ENCODE results near the gene GIT2.

DNA sequence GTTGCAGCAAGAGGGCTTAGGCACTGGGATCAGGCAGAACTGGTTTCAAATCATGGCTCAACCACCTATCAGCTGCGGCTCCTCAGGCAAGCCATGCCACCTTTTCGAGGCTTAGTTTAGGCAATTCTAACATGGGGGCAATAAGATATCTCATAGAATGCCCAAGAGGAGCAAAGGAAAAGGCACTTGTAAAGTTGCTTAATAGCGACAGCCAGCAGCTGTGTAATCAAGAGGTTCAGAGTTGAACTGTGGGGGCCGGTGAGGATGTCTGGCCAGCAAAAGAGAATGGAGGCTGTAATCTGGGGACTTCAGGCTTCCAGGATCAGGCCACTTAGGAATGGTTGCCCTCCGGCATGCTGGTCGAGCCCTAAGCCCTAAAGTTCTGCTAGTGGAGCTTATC lies 99.1 kb downstream of the GIT2 start:
- TF ChIP-seq, protein P1, sequence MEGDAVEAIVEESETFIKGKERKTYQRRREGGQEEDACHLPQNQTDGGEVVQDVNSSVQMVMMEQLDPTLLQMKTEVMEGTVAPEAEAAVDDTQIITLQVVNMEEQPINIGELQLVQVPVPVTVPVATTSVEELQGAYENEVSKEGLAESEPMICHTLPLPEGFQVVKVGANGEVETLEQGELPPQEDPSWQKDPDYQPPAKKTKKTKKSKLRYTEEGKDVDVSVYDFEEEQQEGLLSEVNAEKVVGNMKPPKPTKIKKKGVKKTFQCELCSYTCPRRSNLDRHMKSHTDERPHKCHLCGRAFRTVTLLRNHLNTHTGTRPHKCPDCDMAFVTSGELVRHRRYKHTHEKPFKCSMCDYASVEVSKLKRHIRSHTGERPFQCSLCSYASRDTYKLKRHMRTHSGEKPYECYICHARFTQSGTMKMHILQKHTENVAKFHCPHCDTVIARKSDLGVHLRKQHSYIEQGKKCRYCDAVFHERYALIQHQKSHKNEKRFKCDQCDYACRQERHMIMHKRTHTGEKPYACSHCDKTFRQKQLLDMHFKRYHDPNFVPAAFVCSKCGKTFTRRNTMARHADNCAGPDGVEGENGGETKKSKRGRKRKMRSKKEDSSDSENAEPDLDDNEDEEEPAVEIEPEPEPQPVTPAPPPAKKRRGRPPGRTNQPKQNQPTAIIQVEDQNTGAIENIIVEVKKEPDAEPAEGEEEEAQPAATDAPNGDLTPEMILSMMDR (IDR thresholded peaks at IDR 0.05), result no peak
- TF ChIP-seq POLR2AphosphoS5 (IDR thresholded peaks at IDR 0.05; ENCODE audit: insufficient read depth in 1 of 2, low read depth in 1 of 2), result no peak
